GM19238 (cell line): ENCODE results near the gene FLRT3.

Experiments
- DNase-seq: peaks from one replicate; pipeline ENCODE4 v3.0.0; 2011; ENCODE audit warnings: low spot score; ENCODE audit not compliant: insufficient read length

FLRT3 gene

DNA sequence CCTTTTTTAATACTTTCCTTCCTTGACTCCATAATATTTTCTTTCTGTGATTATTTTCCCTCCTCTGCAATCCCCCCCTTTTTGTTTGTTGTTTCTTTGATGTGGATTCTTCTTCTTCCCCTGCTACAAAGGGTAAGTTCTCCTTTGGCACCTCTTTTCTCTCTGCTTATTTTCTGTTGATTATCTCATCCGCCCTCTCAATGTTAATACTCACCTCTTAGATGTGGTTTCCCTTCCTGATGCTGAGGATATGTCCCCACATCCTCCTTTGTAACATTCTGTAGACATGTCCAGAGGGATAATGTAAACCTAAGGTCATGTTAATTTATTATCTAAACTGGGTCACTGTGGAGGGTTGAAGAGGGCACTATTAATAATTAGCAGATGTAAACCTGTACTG is 17.7 kb downstream of the FLRT3 start:
- no peak for DNase-seq

DNA sequence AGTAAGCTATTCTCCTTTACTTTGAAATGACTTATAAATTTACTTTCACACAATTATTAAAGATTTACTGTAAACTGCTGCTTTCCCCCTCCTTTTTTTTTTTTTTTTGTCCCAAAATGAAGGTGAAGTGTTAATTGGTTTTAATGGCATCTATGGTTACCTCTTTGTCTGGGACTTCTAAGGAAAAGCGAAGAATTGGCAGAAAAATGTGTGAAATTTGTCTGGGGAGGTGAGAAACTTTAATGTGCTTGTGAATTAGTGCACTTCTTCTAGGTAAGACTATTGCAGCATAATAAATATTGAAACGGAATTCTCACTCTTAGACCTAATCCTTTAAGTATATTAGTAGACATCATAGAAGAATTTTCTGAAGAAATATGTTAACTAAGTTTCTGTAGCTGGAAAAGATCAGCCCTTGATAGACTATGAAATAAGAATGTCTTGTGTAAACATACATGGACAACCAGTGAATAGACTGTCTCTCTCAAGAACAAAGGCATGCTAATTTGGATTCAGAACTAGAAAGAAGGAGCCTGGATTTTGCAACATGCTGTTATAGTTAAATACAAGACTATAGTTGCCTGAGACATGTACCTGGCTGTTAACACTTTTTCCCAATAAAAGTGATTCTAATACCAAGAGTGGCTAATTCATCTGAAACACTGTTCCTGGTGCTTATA is 23.9 kb downstream of the FLRT3 start:
- no peak for DNase-seq

DNA sequence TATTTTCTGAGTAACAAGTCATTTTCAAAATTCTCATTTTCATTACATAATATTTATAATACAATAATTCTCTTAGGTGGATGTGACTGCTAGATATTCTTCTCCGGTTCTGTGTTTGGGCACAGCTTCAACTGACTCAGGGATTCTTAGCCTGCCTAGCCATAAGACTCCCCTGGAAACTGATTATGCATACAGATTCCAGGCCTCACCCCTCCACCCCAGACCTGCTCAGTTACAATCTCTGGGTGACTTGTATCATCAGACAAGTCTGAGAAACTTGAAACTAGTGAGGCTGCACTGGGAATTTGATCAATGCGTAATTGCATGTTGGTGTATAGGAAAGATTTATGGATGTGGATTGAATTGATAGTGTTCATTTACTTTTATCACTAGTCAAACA is 25.4 kb downstream of the FLRT3 start:
- DNase-seq: no peak

DNA sequence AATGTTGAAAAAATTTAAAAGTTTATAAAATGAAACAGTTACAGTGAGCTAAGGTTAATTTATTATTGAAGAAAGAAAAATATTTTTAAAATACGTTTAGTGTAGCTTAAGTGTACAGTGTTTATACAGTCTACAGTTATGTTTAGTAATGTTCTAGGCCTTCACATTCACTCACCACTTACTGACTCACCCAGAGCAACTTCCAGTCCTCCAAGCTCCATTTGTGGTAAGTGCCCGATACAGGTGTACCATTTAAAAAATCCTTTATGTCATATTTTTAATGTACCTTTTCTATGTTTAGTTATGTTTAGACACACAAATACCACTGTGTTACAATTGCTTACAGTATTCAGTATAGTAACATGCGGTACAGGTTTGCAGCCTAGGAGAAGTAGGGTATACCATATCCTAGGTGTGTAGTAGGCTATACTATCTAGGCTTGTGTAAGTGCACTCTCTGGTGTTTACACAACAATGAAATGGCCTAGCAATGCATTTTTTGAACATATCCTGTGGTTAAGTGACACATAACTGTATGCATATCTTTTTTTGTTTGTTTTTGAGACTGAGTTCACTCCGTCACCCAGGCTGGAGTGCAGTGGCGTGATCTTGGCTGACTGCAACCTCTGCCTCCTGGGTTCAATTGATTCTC is 26.3 kb downstream of the FLRT3 start:
- DNase-seq: no peak

DNA sequence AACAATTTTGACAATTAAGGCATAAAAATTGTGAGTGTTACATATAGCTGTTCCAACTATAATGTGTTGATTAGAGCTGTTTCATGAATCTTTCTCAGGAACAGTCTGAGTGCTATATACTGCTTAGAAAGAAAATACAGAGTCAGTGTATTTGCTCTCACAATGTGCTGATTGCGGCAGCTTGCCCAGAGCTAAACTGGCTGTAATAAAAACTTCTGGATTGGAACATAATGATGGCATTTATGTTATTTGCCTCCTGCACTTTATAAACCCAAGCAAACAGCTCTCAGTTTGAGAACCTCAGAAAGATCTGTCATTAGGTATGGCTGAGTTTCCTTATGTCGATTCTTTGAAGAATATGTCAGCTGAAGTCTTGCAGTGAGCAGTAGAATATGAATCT is 29.5 kb downstream of the FLRT3 start:
- DNase-seq: no peak

DNA sequence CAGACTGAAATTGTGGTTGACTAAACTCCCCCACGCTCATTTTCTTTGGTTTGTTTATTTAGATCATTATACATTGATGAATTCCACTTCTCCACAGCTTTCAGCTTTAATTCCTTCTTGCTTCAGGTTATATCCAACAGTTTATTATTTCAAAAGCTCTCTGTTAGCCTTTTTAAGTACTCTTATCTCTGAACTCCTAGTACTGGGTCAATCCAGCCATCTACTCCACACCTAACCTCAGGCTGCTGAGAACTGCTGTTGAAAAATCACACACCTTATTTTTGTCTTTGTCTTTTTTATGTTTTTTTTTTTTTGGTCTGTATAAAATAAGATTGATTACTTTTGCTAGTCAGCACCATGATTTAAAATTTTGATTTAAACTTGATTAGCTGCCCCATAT is 32.9 kb downstream of the FLRT3 start:
- DNase-seq: no peak

DNA sequence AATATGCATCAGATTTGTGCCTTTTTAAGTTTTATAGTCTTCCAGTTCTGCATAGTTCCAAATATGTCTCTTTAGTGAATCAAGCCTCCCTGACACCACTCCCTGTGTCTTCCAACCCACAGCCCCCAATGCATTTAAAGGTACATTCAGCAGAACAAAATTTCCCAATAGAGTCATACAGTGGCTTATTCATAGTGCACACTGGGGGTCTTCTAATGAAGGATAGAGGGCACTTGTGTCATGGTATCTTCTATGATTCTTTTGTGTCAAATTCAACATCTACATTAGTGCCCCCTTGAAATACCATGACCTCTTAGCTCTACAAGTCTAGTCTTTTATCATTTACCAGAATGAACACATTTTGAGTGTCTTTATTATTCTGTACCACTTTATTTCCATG is 33.8 kb downstream of the FLRT3 start:
- DNase-seq: no peak

DNA sequence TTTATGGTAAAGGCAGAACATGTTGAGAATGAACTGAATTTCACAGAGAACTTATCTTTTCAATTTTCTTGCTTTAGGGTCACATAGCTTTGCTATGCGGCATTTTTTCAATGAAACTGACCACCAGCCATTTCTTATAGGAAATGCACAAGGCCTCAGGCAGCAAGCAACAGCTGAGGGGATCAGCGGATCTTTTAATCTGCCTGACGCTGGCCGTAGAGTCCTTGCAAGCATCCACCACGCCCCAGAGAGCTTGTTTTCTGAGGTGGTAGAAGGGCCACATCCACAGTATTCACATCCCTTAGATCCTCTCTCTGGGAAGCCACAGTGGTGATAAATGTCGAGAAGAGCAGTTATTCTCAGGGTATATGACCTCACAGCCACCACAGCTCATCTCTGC is 34.3 kb downstream of the FLRT3 start:
- DNase-seq: no peak

DNA sequence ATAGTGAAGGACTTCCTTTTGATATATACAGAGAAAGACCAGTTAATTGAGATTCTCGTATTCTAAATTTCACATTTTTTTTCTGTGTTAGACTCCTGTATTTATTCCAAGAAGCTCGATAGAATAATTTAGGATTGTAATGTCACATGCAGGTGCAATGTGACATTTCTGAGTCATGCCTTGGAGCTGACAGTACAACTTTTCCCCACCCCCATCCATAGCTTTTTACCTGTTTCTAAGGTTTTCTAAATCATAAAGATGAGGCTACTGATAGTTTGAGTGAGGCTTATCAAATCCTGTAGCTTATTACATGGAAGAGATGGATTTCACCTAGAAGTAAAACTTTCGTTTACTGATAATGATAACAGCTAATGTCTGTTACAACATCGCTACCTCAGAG is 37.6 kb downstream of the FLRT3 start:
- DNase-seq: no peak

DNA sequence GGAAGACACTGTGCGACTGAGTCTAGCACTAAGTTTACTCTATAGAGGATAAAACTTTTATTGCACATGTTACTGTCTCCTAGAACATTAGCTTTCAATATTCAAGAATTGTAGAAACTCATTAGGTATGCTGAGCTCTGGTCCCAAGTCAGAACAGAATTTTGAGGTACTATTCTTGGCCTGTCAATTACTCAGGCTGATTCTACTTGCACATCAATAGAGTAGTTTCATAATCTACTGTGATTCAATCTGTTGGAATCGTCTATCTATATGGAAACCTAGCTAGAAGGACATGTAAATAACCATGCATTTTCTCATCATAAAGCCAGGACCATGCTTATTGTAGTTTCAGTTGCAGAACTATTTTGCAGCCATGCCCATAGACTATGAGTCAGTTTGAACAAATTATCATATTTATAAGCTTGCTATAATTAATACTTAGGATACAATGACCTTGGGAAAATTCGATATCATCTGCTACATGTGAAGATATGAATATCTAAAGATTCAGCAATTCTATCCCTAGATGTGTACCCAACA is 41.6 kb downstream of the FLRT3 start:
- DNase-seq: no peak

DNA sequence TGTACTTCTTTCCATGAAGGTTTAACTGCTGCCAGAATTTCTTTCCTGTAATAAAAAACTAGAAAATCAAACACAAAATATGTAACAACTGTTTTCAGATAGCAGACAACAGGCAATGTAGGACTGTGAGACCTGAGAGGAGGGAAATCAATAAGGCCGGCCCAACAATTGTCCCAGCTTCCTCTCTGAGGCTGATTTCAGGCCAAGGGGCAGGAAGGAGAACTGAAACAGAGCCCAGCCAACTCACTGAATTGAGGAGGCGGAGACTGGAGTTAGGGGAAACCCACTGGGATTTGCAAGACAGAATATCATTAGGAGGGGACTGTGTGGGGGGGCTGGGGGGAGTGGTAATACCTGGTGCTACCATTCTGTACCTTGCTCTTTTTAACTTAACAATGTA is 42.2 kb downstream of the FLRT3 start:
- no peak for DNase-seq

DNA sequence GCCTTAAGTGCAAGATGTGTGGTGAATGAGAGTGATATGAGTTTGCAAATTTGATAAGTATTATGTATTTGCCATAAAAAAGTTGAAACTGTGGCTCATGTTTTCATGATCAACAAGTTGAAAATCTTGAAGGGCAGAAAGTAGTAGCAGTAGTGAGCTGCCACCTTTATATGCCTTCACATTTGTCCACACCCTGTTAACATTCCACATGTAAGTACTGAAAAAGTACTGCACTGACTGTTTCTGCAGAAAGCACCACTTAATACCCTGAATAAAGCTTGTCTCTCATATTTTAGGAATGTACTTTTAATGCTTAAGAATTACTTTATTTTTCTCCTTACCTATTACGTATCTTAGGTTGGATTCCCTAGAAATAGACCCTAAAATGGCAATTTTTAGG is 45.9 kb downstream of the FLRT3 start:
- DNase-seq: no peak

DNA sequence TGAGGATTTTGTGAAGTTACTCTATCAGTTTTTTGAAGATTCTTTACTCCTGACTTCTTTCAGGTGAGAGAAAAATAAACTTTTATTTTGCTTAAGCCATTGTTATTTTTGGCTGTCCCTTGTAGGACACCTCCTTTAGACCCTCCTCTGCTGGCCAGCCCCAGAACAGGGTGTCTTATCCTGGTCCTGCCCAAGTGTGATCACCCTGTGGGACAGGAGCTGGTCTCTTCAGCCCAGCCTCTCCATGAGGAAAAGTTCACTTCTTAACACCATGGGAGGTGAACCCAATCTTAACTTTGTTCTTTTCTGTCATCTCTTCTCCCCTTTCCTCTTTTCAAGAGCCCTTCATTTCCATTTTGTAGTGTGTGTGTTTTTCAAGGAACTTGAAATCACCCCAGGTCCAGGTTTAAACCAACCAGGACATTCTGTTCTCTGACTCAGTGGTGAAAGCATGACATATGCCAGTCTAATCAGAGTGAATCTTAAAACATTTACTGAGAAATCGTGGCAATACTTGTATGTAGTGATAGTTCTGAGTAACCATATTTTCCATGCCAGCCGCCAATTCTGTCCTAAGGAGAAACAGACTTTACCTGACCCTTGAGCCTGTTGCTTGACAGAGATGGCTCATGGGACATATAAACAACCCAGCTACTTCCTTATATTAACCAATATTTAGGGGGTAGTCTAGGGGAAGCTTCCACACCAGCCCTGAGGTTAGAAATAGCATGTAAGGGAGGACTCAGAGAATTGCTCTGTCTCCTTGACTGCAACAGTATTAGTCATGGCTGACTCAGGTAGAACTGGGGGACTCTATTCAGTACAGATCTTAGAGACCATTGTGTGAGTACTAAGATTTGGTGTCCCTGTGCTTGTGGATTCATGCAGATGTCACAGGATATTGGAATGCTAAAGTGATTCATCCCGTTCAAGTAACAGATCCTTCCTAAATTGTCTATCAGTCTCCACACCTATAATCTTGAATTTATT is 48.8 kb downstream of the FLRT3 start:
- no peak for DNase-seq

DNA sequence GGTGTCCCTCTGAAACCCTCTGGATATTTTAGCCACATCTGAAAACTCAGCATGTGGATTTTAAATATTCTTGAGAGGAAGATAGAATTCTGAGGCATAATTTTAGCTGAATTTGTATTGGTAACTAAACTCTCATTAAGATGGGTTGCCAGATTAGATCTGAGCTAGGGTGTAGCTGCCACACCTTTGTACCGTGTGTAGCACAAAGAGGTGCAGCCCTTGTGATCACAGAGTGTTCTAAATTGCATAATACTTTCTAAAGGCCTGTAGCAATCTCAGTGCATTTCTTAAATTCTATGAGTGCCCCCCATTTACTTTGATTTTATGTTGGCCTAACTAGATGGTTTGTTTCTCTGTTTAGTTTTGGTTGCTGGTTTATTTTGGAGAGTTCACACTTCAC is 53.0 kb downstream of the FLRT3 start:
- no peak for DNase-seq

DNA sequence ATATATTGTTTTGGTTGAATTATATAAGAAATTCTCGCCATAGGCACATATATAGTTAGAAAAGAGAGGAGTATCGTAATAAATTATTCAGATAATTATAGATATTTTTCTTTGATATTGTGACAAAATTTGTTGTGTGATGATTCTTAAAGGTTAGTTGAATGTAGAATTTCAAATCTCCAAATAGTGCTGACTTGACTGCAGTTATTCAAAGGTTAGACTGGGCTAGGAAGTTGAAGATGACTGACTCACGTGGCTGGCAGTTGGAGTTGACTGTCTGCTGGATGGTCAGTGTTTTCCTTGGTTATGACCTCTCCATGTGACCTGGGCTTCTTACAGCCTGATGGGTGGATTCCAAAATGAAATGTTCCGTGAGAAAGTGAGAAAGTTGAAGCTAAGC is 55.3 kb downstream of the FLRT3 start:
- no peak for DNase-seq
